Left lung (tissue), 10 donors: ENCODE data around the gene RPTOR. TPM values are rescaled to one million over a fixed set of nuclear protein-coding genes. Genes with fewer than 3 reads are reported as not detected.

Experiments
- ATAC-seq: fragments of 200-7000 bp; cut with Tn5 transposase; one replicate; pipeline ENCODE4 v1.9.1; 2020; ENCODE audit warnings: moderate library complexity
- DNase-seq, 4 donors: peaks; one replicate each; pipeline ENCODE4 v3.0.0-alpha.2; 2013 to 2020
- H3K27ac ChIP-seq, 2 donors: fragments of 200-600 bp; sonication (generic) in 1 of 2; one replicate each; pipeline versions ENCODE4 v1.5.0 to v1.8.0; 2020 to 2021
- H3K27me3 ChIP-seq, 2 donors: fragments of 200-600 bp; sonication (generic) in 1 of 2; one replicate each; pipeline versions ENCODE4 v1.5.0 to v1.8.0; 2020 to 2021
- H3K36me3 ChIP-seq, 2 donors: fragments of 200-600 bp; sonication (generic) in 1 of 2; one replicate each; pipeline versions ENCODE4 v1.5.0 to v1.8.0; 2020 to 2021
- H3K4me1 ChIP-seq, 2 donors: fragments of 200-600 bp; one replicate each; pipeline ENCODE4 v1.8.0; 2021
- H3K4me3 ChIP-seq, 2 donors: fragments of 200-600 bp; sonication (generic) in 1 of 2; one replicate each; pipeline versions ENCODE4 v1.5.0 to v1.8.0; 2020 to 2021; ENCODE audit warnings: mild to moderate bottlenecking in 1 of 2
- H3K9me3 ChIP-seq, 2 donors: fragments of 200-600 bp; sonication (generic) in 1 of 2; one replicate each; pipeline versions ENCODE4 v1.5.0 to v1.8.0; 2020 to 2021
- CTCF ChIP-seq, 2 donors: fragments of 200-600 bp; sonication (generic) in 1 of 2; IDR thresholded peaks; one replicate each; pipeline versions ENCODE4 v1.5.0 to v1.8.0; 2021; ENCODE audit warnings: antibody characterized with exemption in 2 of 2
- intact Hi-C, 2 donors: fragments of 100-400 bp; cut with DNase I; formaldehyde crosslinking; loops; one replicate each; pipeline versions ENCODE4 v1.11.2 to v1.14.2; 2022
- polyA plus RNA-seq, 6 donors: library from polyadenylated mRNA; unstranded; fragments of 120-200 nt; gene quantifications; one replicate each; pipeline ENCODE4 v1.2.1, GENCODE V29; 2013; ENCODE audit not compliant: insufficient read length in 6 of 6
- total RNA-seq, 2 donors: library from RNA; stranded (reverse); fragmentation: NEBNext Ultra II Directional; extraction: Animal tissue kit (Norgen Biotek cat#: 25700); gene quantifications; one replicate each; pipeline ENCODE4 v1.2.1, GENCODE V29; 2021
- donor health status: DM: no; HTN: yes; CAD: no.
- donor health status: DM: no; HTN: no; CAD: no.

Gene RPTOR
- total and polyA plus RNA-seq, 8 donors, result 14.2 to 39.2 (median 20.7) TPM

GRCh38 chr17:80969030-80969673, 424.5 kb downstream of the RPTOR start:
- TF ChIP-seq CTCF (IDR thresholded peaks at IDR 0.05), result no peak
- peak in 1 of 4 donors; percentile 69 for DNase-seq
- H3K36me3 ChIP-seq, result peaks cover 0 to 19% of the 10 kb centered on the region in 2 donors
- no peak overlapping the region for H3K4me3 ChIP-seq
- peaks cover 0 to 43% of the 10 kb centered on the region in 2 donors for H3K27me3 ChIP-seq
- peaks cover 2 to 15% of the 10 kb centered on the region in 2 donors for H3K4me1 ChIP-seq
- ATAC-seq, result peak; percentile 28
- intact Hi-C loops, result loop anchor here in 1 of 2 donors (10.0 kb wide), 1 partner anchor 104 kb away; no protein-coding TSS in a partner anchor
- no peaks in the 10 kb centered on the region for H3K9me3 ChIP-seq
- no peak overlapping the region for H3K27ac ChIP-seq

- Histone ChIP-seq H3K9me3 (no peaks in the 10 kb centered on the region), H3K4me1 (peaks cover 2 to 15% of the 10 kb centered on the region in 2 donors), H3K4me3 (no peak overlapping the region), H3K27ac (no peak overlapping the region), H3K36me3 (peaks cover 0 to 14% of the 10 kb centered on the region in 2 donors), H3K27me3 (peaks cover 0 to 44% of the 10 kb centered on the region in 2 donors)
- no peak for ATAC-seq
- DNase-seq, result no peak
- intact Hi-C loops, result loop anchor here in 1 of 2 donors (10.0 kb wide), 1 partner anchor 105 kb away; no protein-coding TSS in a partner anchor
- no peak for TF ChIP-seq CTCF (IDR thresholded peaks at IDR 0.05)
These were observed 425.0 kb downstream of the RPTOR start for GRCh38 chr17:80969674-80970043.

GRCh38 chr17:80970044-80970761, 425.6 kb downstream of the RPTOR start:
- H3K36me3 ChIP-seq, result peaks cover 0 to 8% of the 10 kb centered on the region in 2 donors
- H3K27me3 ChIP-seq, result peaks cover 0 to 44% of the 10 kb centered on the region in 2 donors
- intact Hi-C loops, result no loop called here
- DNase-seq, result peak in 2 of 4 donors; percentile 45 to 71
- ATAC-seq, result peak; percentile 48
- no peak overlapping the region for H3K27ac ChIP-seq
- no peak overlapping the region for H3K4me3 ChIP-seq
- no peaks in the 10 kb centered on the region for H3K9me3 ChIP-seq
- TF ChIP-seq CTCF (IDR thresholded peaks at IDR 0.05), result no peak
- H3K4me1 ChIP-seq, result peaks cover 2 to 15% of the 10 kb centered on the region in 2 donors

GRCh38 chr17:80970762-80971703, 426.4 kb downstream of the RPTOR start:
- Histone ChIP-seq H3K27ac (no peak overlapping the region), H3K4me3 (no peak overlapping the region), H3K36me3 (peaks cover 0 to under 1% of the 10 kb centered on the region in 2 donors), H3K4me1 (peaks cover 2 to 15% of the 10 kb centered on the region in 2 donors), H3K9me3 (no peaks in the 10 kb centered on the region), H3K27me3 (peaks cover 0 to 44% of the 10 kb centered on the region in 2 donors)
- no peak for TF ChIP-seq CTCF (IDR thresholded peaks at IDR 0.05)
- no peak for ATAC-seq
- no peak for DNase-seq
- intact Hi-C loops, result no loop called here
